Activated T-helper 1 cell treated with anti-CD3 and anti-CD28 coated beads, Interleukin-2, amount 50 U/mL, for 16 hours (primary cell): Measurements from ENCODE around the gene BICRAL.
"Not testable (repeated sequence)": the region's sequence is repeated elsewhere in the genome, so short reads cannot be mapped to it uniquely, and the experiment has no call there.

Experiments
- DNase-seq, 2 donors: peaks; one replicate each; pipeline ENCODE4 v3.0.0-alpha.2; 2020; ENCODE audit warnings: low read depth in 1 of 2, low spot score in 1 of 2

BICRAL gene

GRCh38 chr6:42890311-42891198, 108.7 kb downstream of the BICRAL start:
- peak; percentile 78 to 80 for DNase-seq

GRCh38 chr6:42891199-42891722, 109.4 kb downstream of the BICRAL start:
- no peak for DNase-seq

GRCh38 chr6:42894041-42894828, 112.4 kb downstream of the BICRAL start:
- not testable (repeated sequence) for DNase-seq

GRCh38 chr6:42896178-42896719, 114.4 kb downstream of the BICRAL start:
- no peak for DNase-seq

- DNase-seq, result peak; percentile 38 to 47
Observed at GRCh38 chr6:42898891-42899361, 117.1 kb downstream of the BICRAL start.

GRCh38 chr6:42899871-42900270, 118.0 kb downstream of the BICRAL start:
- no peak for DNase-seq

- DNase-seq, result peak; percentile 25 to 37
Observed at GRCh38 chr6:42901538-42901957, 119.7 kb downstream of the BICRAL start.

GRCh38 chr6:42902429-42903263, 120.8 kb downstream of the BICRAL start:
- not testable (repeated sequence) for DNase-seq

GRCh38 chr6:42904467-42904866, 122.6 kb downstream of the BICRAL start:
- no peak for DNase-seq

GRCh38 chr6:42907336-42907735, 125.5 kb downstream of the BICRAL start:
- no peak for DNase-seq

GRCh38 chr6:42909835-42910234, 128.0 kb downstream of the BICRAL start:
- DNase-seq, result no peak

GRCh38 chr6:42911171-42912021, 129.5 kb downstream of the BICRAL start:
- no peak for DNase-seq

- DNase-seq, result no peak
Observed at GRCh38 chr6:42914546-42914945, 132.7 kb downstream of the BICRAL start.

GRCh38 chr6:42915732-42916131, 133.9 kb downstream of the BICRAL start, which contains the start of gene PTCRA:
Gene PTCRA (plus strand): TSS chr6:42916053. CDS start chr6:42916070, 17 bp downstream.
- DNase-seq, result no peak

GRCh38 chr6:42916288-42916687, 134.4 kb downstream of the BICRAL start:
- DNase-seq, result no peak
